NCI-H146 (cell line): ENCODE data around the gene OTOP3.
A peak's percentile ranks its signal among the peaks of the same experiment; 100 is the strongest.
"Not testable (repeated sequence)": the region's sequence is repeated elsewhere in the genome, so short reads cannot be mapped to it uniquely, and the experiment has no call there.

ENCODE experiments used
- DNase-seq: peaks from one replicate; lab custom pipeline; 2025; lab: John Stamatoyannopoulos, UW

OTOP3 gene

GRCh38 chr17:74962622-74963394 lies 27.1 kb downstream of the OTOP3 start:
- DNase-seq: no peak

- no peak for DNase-seq
Measured at GRCh38 chr17:74963656-74964055, 28.0 kb downstream of the OTOP3 start.

- DNase-seq: no peak
Measured at GRCh38 chr17:74964246-74964761, 28.6 kb downstream of the OTOP3 start.

- DNase-seq: no peak
Measured at GRCh38 chr17:74964988-74965622, 29.4 kb downstream of the OTOP3 start.

- DNase-seq: no peak
Measured at GRCh38 chr17:74968361-74968780, 32.7 kb downstream of the OTOP3 start.

GRCh38 chr17:74969501-74969900 lies 33.8 kb downstream of the OTOP3 start:
- DNase-seq: not testable (repeated sequence)

- no peak for DNase-seq
Measured at GRCh38 chr17:74970395-74970794, 34.7 kb downstream of the OTOP3 start.

- no peak for DNase-seq
Measured at GRCh38 chr17:74971069-74971841, 35.6 kb downstream of the OTOP3 start.

GRCh38 chr17:74971842-74972106 lies 36.1 kb downstream of the OTOP3 start:
- DNase-seq: no peak

GRCh38 chr17:74972107-74972972 lies 36.6 kb downstream of the OTOP3 start, which contains the start of gene HID1:
Gene HID1, minus strand, starts transcription at chr17:74972759. Its CDS starts 103 bp downstream, at chr17:74972656.
- DNase-seq: peak; percentile 90

- DNase-seq: no peak
Measured at GRCh38 chr17:74972973-74973328, 37.3 kb downstream of the OTOP3 start.

GRCh38 chr17:74975943-74976342 lies 40.2 kb downstream of the OTOP3 start:
- DNase-seq: no peak

GRCh38 chr17:74977802-74978201 lies 42.1 kb downstream of the OTOP3 start:
- no peak for DNase-seq

- no peak for DNase-seq
Measured at GRCh38 chr17:74978240-74978639, 42.5 kb downstream of the OTOP3 start.

GRCh38 chr17:74979408-74980146 lies 43.9 kb downstream of the OTOP3 start:
- no peak for DNase-seq

GRCh38 chr17:74981318-74981978 lies 45.8 kb downstream of the OTOP3 start:
- peak; percentile 45 for DNase-seq

- DNase-seq: peak; percentile 86
Measured at GRCh38 chr17:74981979-74982662, 46.4 kb downstream of the OTOP3 start.

- DNase-seq: peak; percentile 59
Measured at GRCh38 chr17:74982663-74983313, 47.1 kb downstream of the OTOP3 start.

- no peak for DNase-seq
Measured at GRCh38 chr17:74986206-74986576, 50.5 kb downstream of the OTOP3 start.
